ENCODE measurements around the gene ADGRG3.

- TF ChIP-seq SPI1 (IDR thresholded peaks at IDR 0.05; ENCODE audit: low read depth, low read length) (no peak), POLR2A (IDR thresholded peaks at IDR 0.05; ENCODE audit: low read depth, low read length) (no peak), POLR2AphosphoS5 (IDR thresholded peaks at IDR 0.05; ENCODE audit: low read depth, low read length) (no peak)
Measured at GRCh38 chr16:57677622-57678369, 9.7 kb downstream of the ADGRG3 start.

Measured in GM12891 (cell line).